Measurements from ENCODE around the gene EPHX1. TPM values are rescaled to one million over a fixed set of nuclear protein-coding genes. Genes with fewer than 3 reads are reported as not detected.

EPHX1 gene
- total and polyA plus RNA-seq, 2 donors from 2014 or later = 78.6 to 178 TPM

GRCh38 chr1:225840713-225841112 is 30.8 kb downstream of the EPHX1 start:
- H3K36me3 ChIP-seq (ENCODE audit: control insufficient read depth in 2 of 3, insufficient read depth in 3 of 3, low read length in 3 of 3) = peaks cover 0 to 38% (median 4%) of the 10 kb centered on the region in 3 donors
- no peak for DNase-seq
- H3K9ac ChIP-seq (ENCODE audit: low read length in 3 of 3) = no peak overlapping the region
- no peaks in the 10 kb centered on the region for H3K27me3 ChIP-seq (ENCODE audit: control insufficient read depth, insufficient read depth, low read length)
- no peak for FAIRE-seq
- no peaks in the 10 kb centered on the region for H3K9me3 ChIP-seq (ENCODE audit: control insufficient read depth in 2 of 3, insufficient read depth in 1 of 3, low read length in 3 of 3)
- H3K27ac ChIP-seq (ENCODE audit: low read depth in 2 of 2, low read length in 2 of 2) = no peak overlapping the region
- H3K4me3 ChIP-seq (ENCODE audit: low read length in 3 of 3) = no peak overlapping the region
- no peak for TF ChIP-seq CTCF (IDR thresholded peaks at IDR 0.05; ENCODE audit: borderline replicate concordance, extremely low read depth, insufficient read depth)
- no peaks in the 10 kb centered on the region for H3K4me1 ChIP-seq (ENCODE audit: control insufficient read depth in 2 of 3, insufficient read depth in 2 of 3, low read depth in 1 of 3, low read length in 3 of 3)
- intact Hi-C loops (cut with DNase I) = no loop called here

GRCh38 chr1:225842074-225842473 is 32.1 kb downstream of the EPHX1 start:
- H3K27me3 ChIP-seq (ENCODE audit: control insufficient read depth, insufficient read depth, low read length) = no peaks in the 10 kb centered on the region
- H3K4me1 ChIP-seq (ENCODE audit: control insufficient read depth in 2 of 3, insufficient read depth in 2 of 3, low read depth in 1 of 3, low read length in 3 of 3) = no peaks in the 10 kb centered on the region
- peaks cover 0 to 45% (median 13%) of the 10 kb centered on the region in 3 donors for H3K36me3 ChIP-seq (ENCODE audit: control insufficient read depth in 2 of 3, insufficient read depth in 3 of 3, low read length in 3 of 3)
- H3K4me3 ChIP-seq (ENCODE audit: low read length in 3 of 3) = no peak overlapping the region
- H3K27ac ChIP-seq (ENCODE audit: low read depth in 2 of 2, low read length in 2 of 2) = no peak overlapping the region
- H3K9ac ChIP-seq (ENCODE audit: low read length in 3 of 3) = no peak overlapping the region
- FAIRE-seq (no peak), DNase-seq (peak in 1 of 5 donors; percentile 73)
- intact Hi-C loops (cut with DNase I) = no loop called here
- H3K9me3 ChIP-seq (ENCODE audit: control insufficient read depth in 2 of 3, insufficient read depth in 1 of 3, low read length in 3 of 3) = no peaks in the 10 kb centered on the region
- no peak for TF ChIP-seq CTCF (IDR thresholded peaks at IDR 0.05; ENCODE audit: borderline replicate concordance, extremely low read depth, insufficient read depth)

GRCh38 chr1:225842788-225843425 is 33.0 kb downstream of the EPHX1 start:
- FAIRE-seq (no peak), DNase-seq (peak in 1 of 5 donors; percentile 21)
- Histone ChIP-seq H3K4me3 (ENCODE audit: low read length in 3 of 3) (no peak overlapping the region), H3K27me3 (ENCODE audit: control insufficient read depth, insufficient read depth, low read length) (no peaks in the 10 kb centered on the region), H3K9me3 (ENCODE audit: control insufficient read depth in 2 of 3, insufficient read depth in 1 of 3, low read length in 3 of 3) (no peaks in the 10 kb centered on the region), H3K36me3 (ENCODE audit: control insufficient read depth in 2 of 3, insufficient read depth in 3 of 3, low read length in 3 of 3) (peaks cover 0 to 50% (median 13%) of the 10 kb centered on the region in 3 donors), H3K9ac (ENCODE audit: low read length in 3 of 3) (no peak overlapping the region), H3K4me1 (ENCODE audit: control insufficient read depth in 2 of 3, insufficient read depth in 2 of 3, low read depth in 1 of 3, low read length in 3 of 3) (no peaks in the 10 kb centered on the region), H3K27ac (ENCODE audit: low read depth in 2 of 2, low read length in 2 of 2) (no peak overlapping the region)
- intact Hi-C loops (cut with DNase I) = no loop called here
- no peak for TF ChIP-seq CTCF (IDR thresholded peaks at IDR 0.05; ENCODE audit: borderline replicate concordance, extremely low read depth, insufficient read depth)

- no peak for TF ChIP-seq CTCF (IDR thresholded peaks at IDR 0.05; ENCODE audit: borderline replicate concordance, extremely low read depth, insufficient read depth)
- H3K36me3 ChIP-seq (ENCODE audit: control insufficient read depth in 2 of 3, insufficient read depth in 3 of 3, low read length in 3 of 3) = peaks cover 0 to 46% (median 13%) of the 10 kb centered on the region in 3 donors
- no peaks in the 10 kb centered on the region for H3K4me1 ChIP-seq (ENCODE audit: control insufficient read depth in 2 of 3, insufficient read depth in 2 of 3, low read depth in 1 of 3, low read length in 3 of 3)
- H3K4me3 ChIP-seq (ENCODE audit: low read length in 3 of 3) = no peak overlapping the region
- H3K27ac ChIP-seq (ENCODE audit: low read depth in 2 of 2, low read length in 2 of 2) = no peak overlapping the region
- intact Hi-C loops (cut with DNase I) = no loop called here
- H3K9ac ChIP-seq (ENCODE audit: low read length in 3 of 3) = no peak overlapping the region
- H3K9me3 ChIP-seq (ENCODE audit: control insufficient read depth in 2 of 3, insufficient read depth in 1 of 3, low read length in 3 of 3) = no peaks in the 10 kb centered on the region
- DNase-seq = peak in 1 of 5 donors; percentile 52
- FAIRE-seq = no peak
- no peaks in the 10 kb centered on the region for H3K27me3 ChIP-seq (ENCODE audit: control insufficient read depth, insufficient read depth, low read length)
Measured at GRCh38 chr1:225843426-225843795, 33.5 kb downstream of the EPHX1 start.

Measured in kidney (tissue), 14 donors.